ENCODE results near the gene LRRC49.

GRCh38 chr15:70917955-70918354, 25.3 kb downstream of the LRRC49 start:
- TF ChIP-seq GATA2 (IDR thresholded peaks at IDR 0.05; ENCODE audit: low read depth, low read length) = no peak
- TF ChIP-seq GATA3 (IDR thresholded peaks at IDR 0.05; ENCODE audit: low read depth, low read length) = no peak

All from SH-SY5Y (cell line).